ENCODE results near the gene HYDIN.

HYDIN gene

GRCh38 chr16:71250461-71251235 is 20.1 kb upstream of the HYDIN start:
- TF ChIP-seq CSDC2 (CRISPR knock-in tag; IDR thresholded peaks at IDR 0.05) (no peak), ZNF70 (CRISPR knock-in tag; IDR thresholded peaks at IDR 0.05) (no peak), PATZ1 (CRISPR knock-in tag; IDR thresholded peaks at IDR 0.05; ENCODE audit: borderline replicate concordance) (no peak), ISL1 (CRISPR knock-in tag; IDR thresholded peaks at IDR 0.05) (no peak), TCF4 (CRISPR knock-in tag; IDR thresholded peaks at IDR 0.05; ENCODE audit: borderline replicate concordance) (no peak), SNAI2 (CRISPR knock-in tag; IDR thresholded peaks at IDR 0.05) (no peak), ARNTL (CRISPR knock-in tag; IDR thresholded peaks at IDR 0.05; ENCODE audit: borderline replicate concordance, low read depth) (no peak)
- TF ChIP-seq, protein P1, sequence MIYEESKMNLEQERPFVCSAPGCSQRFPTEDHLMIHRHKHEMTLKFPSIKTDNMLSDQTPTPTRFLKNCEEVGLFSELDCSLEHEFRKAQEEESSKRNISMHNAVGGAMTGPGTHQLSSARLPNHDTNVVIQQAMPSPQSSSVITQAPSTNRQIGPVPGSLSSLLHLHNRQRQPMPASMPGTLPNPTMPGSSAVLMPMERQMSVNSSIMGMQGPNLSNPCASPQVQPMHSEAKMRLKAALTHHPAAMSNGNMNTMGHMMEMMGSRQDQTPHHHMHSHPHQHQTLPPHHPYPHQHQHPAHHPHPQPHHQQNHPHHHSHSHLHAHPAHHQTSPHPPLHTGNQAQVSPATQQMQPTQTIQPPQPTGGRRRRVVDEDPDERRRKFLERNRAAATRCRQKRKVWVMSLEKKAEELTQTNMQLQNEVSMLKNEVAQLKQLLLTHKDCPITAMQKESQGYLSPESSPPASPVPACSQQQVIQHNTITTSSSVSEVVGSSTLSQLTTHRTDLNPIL (CRISPR knock-in tag; IDR thresholded peaks at IDR 0.05; ENCODE audit: low read depth), result no peak
- ATAC-seq, result no peak

DNA sequence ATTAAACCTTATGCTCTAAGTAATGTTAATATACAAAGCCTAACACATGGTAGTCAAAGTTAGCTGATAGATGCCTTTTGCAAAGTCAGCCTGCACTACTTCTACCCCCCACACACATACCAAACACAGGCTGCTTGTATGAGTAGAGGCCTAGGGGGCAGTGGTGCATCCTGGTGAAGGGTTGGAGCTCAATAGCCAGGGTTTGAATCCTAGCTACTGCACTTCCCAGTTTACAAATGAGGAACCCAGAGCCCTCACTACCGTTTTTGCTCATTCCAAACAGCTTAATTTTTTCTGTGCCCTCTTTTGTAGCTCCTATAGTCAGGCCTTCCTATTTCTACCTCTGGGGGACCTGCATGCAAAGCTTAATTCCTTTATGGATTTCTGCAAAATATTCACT is 18.9 kb upstream of the HYDIN start:
- no peak for TF ChIP-seq RARB (CRISPR knock-in tag; IDR thresholded peaks at IDR 0.05)
- TF ChIP-seq, protein P2, sequence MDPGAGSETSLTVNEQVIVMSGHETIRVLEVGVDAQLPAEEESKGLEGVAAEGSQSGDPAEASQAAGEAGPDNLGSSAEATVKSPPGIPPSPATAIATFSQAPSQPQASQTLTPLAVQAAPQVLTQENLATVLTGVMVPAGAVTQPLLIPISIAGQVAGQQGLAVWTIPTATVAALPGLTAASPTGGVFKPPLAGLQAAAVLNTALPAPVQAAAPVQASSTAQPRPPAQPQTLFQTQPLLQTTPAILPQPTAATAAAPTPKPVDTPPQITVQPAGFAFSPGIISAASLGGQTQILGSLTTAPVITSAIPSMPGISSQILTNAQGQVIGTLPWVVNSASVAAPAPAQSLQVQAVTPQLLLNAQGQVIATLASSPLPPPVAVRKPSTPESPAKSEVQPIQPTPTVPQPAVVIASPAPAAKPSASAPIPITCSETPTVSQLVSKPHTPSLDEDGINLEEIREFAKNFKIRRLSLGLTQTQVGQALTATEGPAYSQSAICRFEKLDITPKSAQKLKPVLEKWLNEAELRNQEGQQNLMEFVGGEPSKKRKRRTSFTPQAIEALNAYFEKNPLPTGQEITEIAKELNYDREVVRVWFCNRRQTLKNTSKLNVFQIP (CRISPR knock-in tag; IDR thresholded peaks at IDR 0.05; ENCODE audit: borderline replicate concordance, low read depth), result no peak
- no peak for TF ChIP-seq PATZ1 (CRISPR knock-in tag; IDR thresholded peaks at IDR 0.05; ENCODE audit: borderline replicate concordance)
- TF ChIP-seq ARNTL (CRISPR knock-in tag; IDR thresholded peaks at IDR 0.05; ENCODE audit: borderline replicate concordance, low read depth), result no peak
- no peak for TF ChIP-seq OSR1 (CRISPR knock-in tag; IDR thresholded peaks at IDR 0.05)
- no peak for TF ChIP-seq ZNF70 (CRISPR knock-in tag; IDR thresholded peaks at IDR 0.05)
- TF ChIP-seq, protein P1 (CRISPR knock-in tag; IDR thresholded peaks at IDR 0.05; ENCODE audit: low read depth), result no peak
- TF ChIP-seq ISL1 (CRISPR knock-in tag; IDR thresholded peaks at IDR 0.05), result no peak
- no peak for TF ChIP-seq ZC3H10 (CRISPR knock-in tag; IDR thresholded peaks at IDR 0.05)
- ATAC-seq, result no peak

DNA sequence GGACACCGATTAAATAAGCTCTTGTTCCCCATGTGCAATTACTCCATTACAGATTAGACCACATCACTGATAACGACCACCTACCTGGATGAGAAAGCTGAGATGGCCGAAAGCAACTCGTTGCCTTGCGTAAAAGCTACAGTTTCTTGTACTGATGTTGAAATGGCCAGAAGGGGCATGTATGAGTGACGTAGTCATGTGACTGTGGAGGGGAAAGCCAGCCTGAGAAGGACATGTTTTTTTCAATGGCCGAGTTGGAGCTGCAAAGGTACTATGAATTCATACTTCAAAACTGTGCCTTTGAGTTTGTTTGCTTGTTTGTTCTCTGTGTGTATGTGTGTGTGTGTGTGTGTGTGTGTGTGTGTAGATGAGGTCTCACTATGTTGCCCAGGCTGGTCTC is 17.0 kb upstream of the HYDIN start:
- no peak for ATAC-seq
- TF ChIP-seq GLIS3 (CRISPR knock-in tag; IDR thresholded peaks at IDR 0.05) (no peak), OSR1 (CRISPR knock-in tag; IDR thresholded peaks at IDR 0.05) (no peak), ZNF70 (CRISPR knock-in tag; IDR thresholded peaks at IDR 0.05) (no peak), RARB (CRISPR knock-in tag; IDR thresholded peaks at IDR 0.05) (no peak), ESRRG (CRISPR knock-in tag; IDR thresholded peaks at IDR 0.05) (no peak), ZNF565 (CRISPR knock-in tag; conservative IDR thresholded peaks at IDR 0.05; ENCODE audit: low read depth) (no peak), SNAI2 (CRISPR knock-in tag; IDR thresholded peaks at IDR 0.05) (no peak), PATZ1 (CRISPR knock-in tag; IDR thresholded peaks at IDR 0.05; ENCODE audit: borderline replicate concordance) (no peak), ZFP30 (CRISPR knock-in tag; IDR thresholded peaks at IDR 0.05) (no peak), CSDC2 (CRISPR knock-in tag; IDR thresholded peaks at IDR 0.05) (no peak), TOX (CRISPR knock-in tag; IDR thresholded peaks at IDR 0.05; ENCODE audit: borderline replicate concordance) (no peak)
- TF ChIP-seq, protein P1 (CRISPR knock-in tag; IDR thresholded peaks at IDR 0.05; ENCODE audit: low read depth), result no peak
- TF ChIP-seq, protein P3, sequence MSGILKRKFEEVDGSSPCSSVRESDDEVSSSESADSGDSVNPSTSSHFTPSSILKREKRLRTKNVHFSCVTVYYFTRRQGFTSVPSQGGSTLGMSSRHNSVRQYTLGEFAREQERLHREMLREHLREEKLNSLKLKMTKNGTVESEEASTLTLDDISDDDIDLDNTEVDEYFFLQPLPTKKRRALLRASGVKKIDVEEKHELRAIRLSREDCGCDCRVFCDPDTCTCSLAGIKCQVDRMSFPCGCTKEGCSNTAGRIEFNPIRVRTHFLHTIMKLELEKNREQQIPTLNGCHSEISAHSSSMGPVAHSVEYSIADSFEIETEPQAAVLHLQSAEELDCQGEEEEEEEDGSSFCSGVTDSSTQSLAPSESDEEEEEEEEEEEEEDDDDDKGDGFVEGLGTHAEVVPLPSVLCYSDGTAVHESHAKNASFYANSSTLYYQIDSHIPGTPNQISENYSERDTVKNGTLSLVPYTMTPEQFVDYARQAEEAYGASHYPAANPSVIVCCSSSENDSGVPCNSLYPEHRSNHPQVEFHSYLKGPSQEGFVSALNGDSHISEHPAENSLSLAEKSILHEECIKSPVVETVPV (CRISPR knock-in tag; IDR thresholded peaks at IDR 0.05), result no peak
- TF ChIP-seq, protein P4, sequence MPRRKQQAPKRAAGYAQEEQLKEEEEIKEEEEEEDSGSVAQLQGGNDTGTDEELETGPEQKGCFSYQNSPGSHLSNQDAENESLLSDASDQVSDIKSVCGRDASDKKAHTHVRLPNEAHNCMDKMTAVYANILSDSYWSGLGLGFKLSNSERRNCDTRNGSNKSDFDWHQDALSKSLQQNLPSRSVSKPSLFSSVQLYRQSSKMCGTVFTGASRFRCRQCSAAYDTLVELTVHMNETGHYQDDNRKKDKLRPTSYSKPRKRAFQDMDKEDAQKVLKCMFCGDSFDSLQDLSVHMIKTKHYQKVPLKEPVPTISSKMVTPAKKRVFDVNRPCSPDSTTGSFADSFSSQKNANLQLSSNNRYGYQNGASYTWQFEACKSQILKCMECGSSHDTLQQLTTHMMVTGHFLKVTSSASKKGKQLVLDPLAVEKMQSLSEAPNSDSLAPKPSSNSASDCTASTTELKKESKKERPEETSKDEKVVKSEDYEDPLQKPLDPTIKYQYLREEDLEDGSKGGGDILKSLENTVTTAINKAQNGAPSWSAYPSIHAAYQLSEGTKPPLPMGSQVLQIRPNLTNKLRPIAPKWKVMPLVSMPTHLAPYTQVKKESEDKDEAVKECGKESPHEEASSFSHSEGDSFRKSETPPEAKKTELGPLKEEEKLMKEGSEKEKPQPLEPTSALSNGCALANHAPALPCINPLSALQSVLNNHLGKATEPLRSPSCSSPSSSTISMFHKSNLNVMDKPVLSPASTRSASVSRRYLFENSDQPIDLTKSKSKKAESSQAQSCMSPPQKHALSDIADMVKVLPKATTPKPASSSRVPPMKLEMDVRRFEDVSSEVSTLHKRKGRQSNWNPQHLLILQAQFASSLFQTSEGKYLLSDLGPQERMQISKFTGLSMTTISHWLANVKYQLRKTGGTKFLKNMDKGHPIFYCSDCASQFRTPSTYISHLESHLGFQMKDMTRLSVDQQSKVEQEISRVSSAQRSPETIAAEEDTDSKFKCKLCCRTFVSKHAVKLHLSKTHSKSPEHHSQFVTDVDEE (CRISPR knock-in tag; IDR thresholded peaks at IDR 0.05), result no peak

Measured in SK-N-SH treated with all-trans-retinoic acid at 6 μM for 48 hours (cell line).